Mononuclear cell (primary cell): ENCODE measurements around the gene SNHG17. TPM values are rescaled to one million over a fixed set of nuclear protein-coding genes. Genes with fewer than 3 reads are reported as not detected.
"Not testable (repeated sequence)": the region's sequence is repeated elsewhere in the genome, so short reads cannot be mapped to it uniquely, and the experiment has no call there.

Source experiments
- H3K27me3 ChIP-seq: 2 replicates; pipeline ENCODE4 v1.6.0; 2011; ENCODE audit warnings: low read length, control low read depth; ENCODE audit not compliant: insufficient read depth
- H3K4me1 ChIP-seq: 2 replicates; pipeline ENCODE4 v1.5.1; 2011; ENCODE audit warnings: mild to moderate bottlenecking, low read length, control low read depth; ENCODE audit not compliant: insufficient read depth
- H3K4me3 ChIP-seq: 2 replicates; pipeline ENCODE4 v1.5.1; 2011; ENCODE audit warnings: mild to moderate bottlenecking, low read length, moderate library complexity
- H3K9me3 ChIP-seq: 2 replicates; pipeline ENCODE4 v1.5.1; 2011; ENCODE audit warnings: low read depth, mild to moderate bottlenecking, control low read depth, low read length
- total RNA-seq: library from RNA; depleted of rRNA; stranded (reverse); fragments of >200 nt; gene quantifications from one replicate; pipeline ENCODE4 v1.2.3, GENCODE V29; 2012

Gene SNHG17
- total RNA-seq, 1 donor, result 18.6 TPM

- H3K27me3 ChIP-seq, result no peaks in the 10 kb centered on the region
- no peaks in the 10 kb centered on the region for H3K9me3 ChIP-seq
- H3K4me3 ChIP-seq, result no peak overlapping the region
- no peaks in the 10 kb centered on the region for H3K4me1 ChIP-seq
These were observed 19.7 kb upstream of the SNHG17 start for GRCh38 chr20:38454556-38455473.

DNA sequence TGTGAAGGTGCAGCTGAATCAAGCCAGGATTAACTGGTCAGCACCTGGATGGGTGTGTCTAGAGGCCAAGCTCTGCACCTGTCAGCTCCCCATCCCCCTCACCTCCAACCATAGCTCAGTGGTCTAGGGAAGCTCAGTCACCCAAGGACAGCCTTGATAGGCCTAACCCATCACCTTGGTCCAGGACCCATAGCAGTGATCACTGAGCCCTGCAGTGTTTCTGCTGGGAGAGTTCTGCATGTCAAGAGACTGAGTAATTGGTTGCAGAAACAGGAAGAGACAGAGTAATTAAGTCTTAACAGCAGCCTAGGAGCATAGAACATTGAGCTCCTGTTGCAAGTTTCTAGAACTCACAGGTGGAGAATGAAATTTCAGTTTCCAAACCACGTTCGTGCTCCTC is 18.8 kb upstream of the SNHG17 start:
- H3K9me3 ChIP-seq, result no peaks in the 10 kb centered on the region
- H3K4me1 ChIP-seq, result no peaks in the 10 kb centered on the region
- no peak overlapping the region for H3K4me3 ChIP-seq
- no peaks in the 10 kb centered on the region for H3K27me3 ChIP-seq

DNA sequence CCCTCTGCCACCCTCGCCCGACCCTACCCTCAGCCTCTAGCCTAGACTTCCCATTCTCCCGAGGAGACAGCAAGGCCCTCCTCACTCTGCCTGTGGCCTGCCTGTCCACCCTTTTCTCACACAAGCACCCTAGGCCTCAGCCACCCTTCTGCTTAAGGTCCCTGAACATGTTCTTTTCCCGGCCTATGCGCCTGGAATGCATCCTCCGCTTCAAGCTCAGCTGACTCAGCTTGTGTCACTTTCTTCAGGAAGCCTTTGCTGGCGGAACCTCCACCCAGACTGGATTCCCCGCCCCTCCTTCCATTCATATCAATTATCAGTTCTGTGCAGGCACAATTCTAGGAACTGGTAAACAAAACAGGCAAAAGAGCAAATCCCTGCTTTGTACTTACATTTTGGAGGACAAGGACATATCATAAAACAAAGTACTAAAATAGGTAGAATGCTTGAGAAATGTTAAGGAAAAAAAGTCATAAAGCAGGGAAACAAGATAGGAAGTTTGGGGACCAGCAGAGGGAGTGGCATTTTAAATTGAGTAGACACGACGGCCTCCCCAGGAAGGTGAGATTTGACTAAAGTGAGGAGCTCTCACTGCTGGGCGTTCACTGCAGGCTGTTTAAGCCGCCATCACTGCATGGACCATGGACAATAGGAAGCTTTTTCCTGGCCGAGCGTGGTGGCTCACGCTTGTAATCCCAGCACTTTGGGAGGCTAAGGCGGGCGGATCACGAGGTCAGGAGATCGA is 17.9 kb upstream of the SNHG17 start:
- peaks cover 5% of the 10 kb centered on the region for H3K4me1 ChIP-seq
- H3K4me3 ChIP-seq, result no peak overlapping the region
- no peaks in the 10 kb centered on the region for H3K27me3 ChIP-seq
- H3K9me3 ChIP-seq, result no peaks in the 10 kb centered on the region

GRCh38 chr20:38450412-38450975 is 15.4 kb upstream of the SNHG17 start:
- Histone ChIP-seq H3K4me1 (peaks cover 21% of the 10 kb centered on the region), H3K27me3 (no peaks in the 10 kb centered on the region), H3K4me3 (no peak overlapping the region), H3K9me3 (no peaks in the 10 kb centered on the region)

DNA sequence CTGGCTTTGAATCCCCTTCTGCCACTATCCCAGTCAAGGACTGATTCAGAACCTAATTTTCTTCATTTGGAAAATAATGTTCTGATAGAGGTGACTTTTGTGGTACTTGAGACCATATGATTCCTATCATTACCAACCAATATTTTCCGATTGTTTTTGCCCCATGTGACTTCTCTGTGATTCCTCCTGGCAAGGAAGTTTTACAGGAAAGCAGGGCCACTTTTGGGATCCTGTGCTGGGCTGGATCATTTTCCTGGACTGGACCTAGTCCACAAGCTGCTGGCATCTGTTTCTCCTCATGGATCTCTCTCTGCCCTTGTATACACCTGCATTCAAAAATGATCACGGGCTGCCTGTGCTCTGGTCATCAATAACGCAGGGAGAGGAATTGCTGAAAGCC is 13.9 kb upstream of the SNHG17 start:
- H3K27me3 ChIP-seq, result no peaks in the 10 kb centered on the region
- H3K4me3 ChIP-seq, result no peak overlapping the region
- H3K9me3 ChIP-seq, result no peaks in the 10 kb centered on the region
- peaks cover 21% of the 10 kb centered on the region for H3K4me1 ChIP-seq

DNA sequence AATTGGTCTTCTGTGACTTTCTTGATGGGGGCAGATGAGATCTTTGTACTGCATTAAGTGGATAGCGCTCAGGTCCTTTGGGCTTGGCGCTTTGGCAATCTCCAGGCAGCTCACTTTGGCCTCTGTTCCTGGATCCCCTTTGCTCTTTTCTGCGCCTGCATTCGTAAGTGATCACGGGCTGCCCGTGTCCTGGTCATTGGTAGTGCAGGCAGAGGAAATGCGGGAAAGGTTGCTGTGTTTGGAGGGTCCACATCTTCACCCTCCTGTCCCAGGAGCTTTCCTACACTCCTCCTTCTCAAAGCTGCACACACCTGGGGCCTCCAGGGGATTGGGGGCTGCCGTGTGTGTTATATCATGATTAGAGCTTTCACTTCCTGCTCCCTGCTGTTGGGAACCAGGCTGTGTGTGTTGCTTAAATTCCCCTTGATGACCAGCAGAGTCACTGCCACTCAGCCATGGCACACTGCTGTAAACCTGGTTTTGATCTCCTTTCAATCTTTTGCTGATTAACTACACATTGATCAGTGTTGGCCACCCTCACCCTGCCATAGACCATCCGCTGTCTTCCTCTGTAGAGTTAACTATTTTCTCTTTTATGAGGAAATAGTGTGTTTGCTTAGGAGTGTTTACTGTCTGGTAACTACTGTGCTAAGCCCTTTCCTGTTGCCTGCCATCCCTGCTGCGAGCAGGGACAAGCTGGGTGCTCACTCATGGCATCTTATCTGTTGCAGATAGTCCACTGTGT is 13.0 kb upstream of the SNHG17 start:
- no peak overlapping the region for H3K4me3 ChIP-seq
- no peaks in the 10 kb centered on the region for H3K9me3 ChIP-seq
- H3K27me3 ChIP-seq, result no peaks in the 10 kb centered on the region
- peaks cover 21% of the 10 kb centered on the region for H3K4me1 ChIP-seq

- H3K4me3 ChIP-seq, result peak overlapping the region; percentile 80
- no peaks in the 10 kb centered on the region for H3K9me3 ChIP-seq
- no peaks in the 10 kb centered on the region for H3K27me3 ChIP-seq
- H3K4me1 ChIP-seq, result peaks cover 21% of the 10 kb centered on the region
These were observed 12.1 kb upstream of the SNHG17 start for GRCh38 chr20:38447251-38447661.

DNA sequence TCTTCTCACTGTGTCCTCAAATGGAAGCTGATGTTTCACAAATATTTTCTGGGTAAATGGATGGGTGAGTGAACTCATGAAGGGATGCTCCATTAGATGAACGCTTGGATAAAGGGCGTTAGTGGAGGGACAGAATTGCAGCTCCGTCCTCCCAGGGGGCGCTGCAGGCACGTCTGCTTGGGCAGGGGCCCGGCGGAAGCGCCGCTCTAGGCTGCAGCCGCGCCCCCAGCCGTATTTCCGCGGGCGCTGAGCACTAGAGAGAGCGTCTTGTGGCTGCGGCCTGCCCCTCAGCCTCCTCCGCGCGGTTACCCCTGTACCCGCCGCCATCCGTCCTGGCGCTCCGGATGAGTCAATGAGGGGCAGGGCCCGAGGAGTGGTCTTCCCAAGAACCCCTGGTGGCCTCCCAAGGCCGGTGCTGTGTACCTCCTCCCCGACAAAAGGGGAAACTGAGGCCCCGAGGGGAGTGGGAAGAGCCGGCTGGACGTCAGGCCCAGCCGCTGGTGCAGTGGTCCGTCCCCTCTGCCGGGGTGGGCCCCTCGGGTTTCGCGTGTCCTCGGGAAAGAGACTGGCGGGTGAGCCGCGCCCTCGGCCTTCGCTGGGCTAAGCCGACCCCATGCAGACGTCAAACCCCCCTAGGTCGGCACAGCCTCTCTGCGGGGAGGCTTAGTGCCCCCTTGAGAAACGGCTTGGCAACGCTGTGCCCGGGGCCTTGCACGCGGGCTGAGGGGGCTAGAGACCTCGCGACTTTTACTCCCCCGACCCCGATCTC is 11.5 kb upstream of the SNHG17 start:
- Histone ChIP-seq H3K27me3 (no peaks in the 10 kb centered on the region), H3K9me3 (no peaks in the 10 kb centered on the region), H3K4me1 (peaks cover 21% of the 10 kb centered on the region), H3K4me3 (peak overlapping the region; percentile 80)

GRCh38 chr20:38445901-38446425 is 10.8 kb upstream of the SNHG17 start:
- H3K4me1 ChIP-seq, result peaks cover 21% of the 10 kb centered on the region
- H3K9me3 ChIP-seq, result no peaks in the 10 kb centered on the region
- H3K27me3 ChIP-seq, result no peaks in the 10 kb centered on the region
- H3K4me3 ChIP-seq, result peak overlapping the region; percentile 80

DNA sequence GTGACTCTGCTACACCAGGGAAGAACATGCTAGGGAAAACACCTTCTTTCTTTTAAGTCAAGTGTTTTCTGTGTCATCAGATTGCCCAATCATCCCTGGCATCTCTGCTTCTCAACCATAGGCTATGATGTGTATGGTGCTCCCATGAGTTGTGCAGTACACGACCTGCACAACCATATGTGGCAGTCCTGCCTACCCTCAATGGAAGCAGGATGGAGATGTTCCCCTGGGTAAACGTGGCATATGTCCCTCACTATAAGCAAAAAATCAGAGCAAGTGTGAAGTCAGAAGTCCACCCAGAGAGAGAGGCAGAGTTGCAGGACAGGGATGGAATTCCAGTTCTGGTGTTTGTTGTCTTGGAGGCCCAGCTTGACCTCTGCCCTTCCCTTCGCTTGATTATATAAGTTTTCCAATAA is 10.3 kb upstream of the SNHG17 start:
- H3K4me3 ChIP-seq, result no peak overlapping the region
- H3K9me3 ChIP-seq, result no peaks in the 10 kb centered on the region
- peaks cover 21% of the 10 kb centered on the region for H3K4me1 ChIP-seq
- H3K27me3 ChIP-seq, result no peaks in the 10 kb centered on the region

DNA sequence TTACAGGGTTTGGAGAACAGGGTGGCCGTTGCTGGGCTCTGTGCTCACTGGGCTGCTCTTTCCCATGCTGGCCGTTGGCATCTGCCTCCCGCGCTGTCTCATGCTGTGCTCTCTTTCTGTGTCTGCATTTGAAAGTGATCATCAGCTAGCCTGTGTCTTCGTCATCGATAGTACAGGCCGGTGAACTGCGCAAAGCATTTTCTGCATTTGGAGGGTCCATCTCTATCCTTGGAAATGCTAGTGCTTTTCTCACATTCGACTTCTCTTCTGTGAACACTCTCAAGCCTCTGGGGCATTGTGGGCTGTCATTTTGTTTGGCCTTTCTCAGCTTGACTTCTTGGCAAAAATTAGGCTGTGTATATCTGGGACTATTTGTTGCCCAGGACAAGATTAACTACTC is 6.8 kb upstream of the SNHG17 start:
- Histone ChIP-seq H3K4me1 (peaks cover 5% of the 10 kb centered on the region), H3K9me3 (no peaks in the 10 kb centered on the region), H3K27me3 (no peaks in the 10 kb centered on the region), H3K4me3 (no peak overlapping the region)

GRCh38 chr20:38441110-38441509 is 6.0 kb upstream of the SNHG17 start:
- H3K9me3 ChIP-seq, H3K27me3 ChIP-seq, H3K4me1 ChIP-seq, H3K4me3 ChIP-seq: not testable (repeated sequence)

DNA sequence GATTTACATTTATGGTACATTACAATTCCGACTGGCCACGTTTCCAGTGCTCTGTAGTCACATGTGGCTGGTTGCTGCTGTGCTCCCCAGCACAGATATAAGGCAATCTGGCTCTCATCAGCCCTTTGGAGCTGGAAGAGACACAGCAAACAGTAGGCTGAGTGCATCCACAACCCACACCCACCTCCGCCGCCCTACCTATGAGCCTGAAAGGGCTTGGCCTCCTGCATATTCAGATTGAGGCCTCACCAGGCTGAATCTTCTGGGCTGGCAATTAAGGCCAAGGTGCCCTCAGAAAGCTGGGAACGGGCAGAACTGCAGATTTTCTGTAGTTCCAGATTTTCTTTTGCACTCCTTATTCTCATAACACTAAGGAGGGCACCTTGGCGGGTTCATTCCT is 2.7 kb upstream of the SNHG17 start:
- Histone ChIP-seq H3K4me1 (peaks cover 17% of the 10 kb centered on the region), H3K27me3 (no peaks in the 10 kb centered on the region), H3K4me3 (no peak overlapping the region), H3K9me3 (no peaks in the 10 kb centered on the region)

DNA sequence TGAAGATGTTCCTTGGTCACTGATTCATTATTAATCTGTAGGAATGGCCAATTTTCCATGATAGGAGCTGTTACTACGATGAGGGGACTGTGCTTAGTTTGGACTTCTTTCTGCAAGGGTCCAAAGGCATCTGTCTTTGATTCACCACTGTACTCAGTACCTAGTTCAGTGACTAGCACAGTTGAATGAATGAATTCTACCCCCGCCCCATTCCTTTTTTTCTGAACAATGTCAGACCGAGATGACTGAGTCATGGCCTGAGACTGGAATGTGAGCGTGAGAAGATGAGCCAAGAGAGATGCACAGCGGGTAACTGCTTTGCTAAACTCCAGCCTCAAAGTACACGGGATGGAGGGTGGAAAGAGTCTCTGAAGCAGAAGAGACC is 419 bp upstream of the SNHG17 start:
- Histone ChIP-seq H3K4me3 (no peak overlapping the region), H3K27me3 (no peaks in the 10 kb centered on the region), H3K9me3 (no peaks in the 10 kb centered on the region), H3K4me1 (peaks cover 17% of the 10 kb centered on the region)
